Fibroblast of villous mesenchyme (primary cell): ENCODE results near the gene KRTAP16-1. TPM values are rescaled to one million over a fixed set of nuclear protein-coding genes. Genes with fewer than 3 reads are reported as not detected.
A peak's percentile ranks its signal among the peaks of the same experiment; 100 is the strongest.
"Not testable (repeated sequence)": the region's sequence is repeated elsewhere in the genome, so short reads cannot be mapped to it uniquely, and the experiment has no call there.

Experiments used
- DNase-seq: peaks from one replicate; pipeline ENCODE4 v3.0.0-alpha.2; 2010; ENCODE audit warnings: low read depth
- H3K4me3 ChIP-seq: 2 replicates; pipeline ENCODE4 v1.5.1; 2011; ENCODE audit warnings: low read depth, mild to moderate bottlenecking, low read length
- total RNA-seq: library from RNA; depleted of rRNA; stranded (reverse); fragments of >200 nt; gene quantifications from 2 replicates; pipeline ENCODE4 v1.2.3, GENCODE V29; 2012
- TF ChIP-seq, protein P1 (sequence below): IDR thresholded peaks from 2 replicates; pipeline ENCODE4 v1.5.1; 2012; ENCODE audit warnings: low read depth, mild to moderate bottlenecking, low read length; ENCODE audit not compliant: insufficient read depth

The KRTAP16-1 gene, protein sequence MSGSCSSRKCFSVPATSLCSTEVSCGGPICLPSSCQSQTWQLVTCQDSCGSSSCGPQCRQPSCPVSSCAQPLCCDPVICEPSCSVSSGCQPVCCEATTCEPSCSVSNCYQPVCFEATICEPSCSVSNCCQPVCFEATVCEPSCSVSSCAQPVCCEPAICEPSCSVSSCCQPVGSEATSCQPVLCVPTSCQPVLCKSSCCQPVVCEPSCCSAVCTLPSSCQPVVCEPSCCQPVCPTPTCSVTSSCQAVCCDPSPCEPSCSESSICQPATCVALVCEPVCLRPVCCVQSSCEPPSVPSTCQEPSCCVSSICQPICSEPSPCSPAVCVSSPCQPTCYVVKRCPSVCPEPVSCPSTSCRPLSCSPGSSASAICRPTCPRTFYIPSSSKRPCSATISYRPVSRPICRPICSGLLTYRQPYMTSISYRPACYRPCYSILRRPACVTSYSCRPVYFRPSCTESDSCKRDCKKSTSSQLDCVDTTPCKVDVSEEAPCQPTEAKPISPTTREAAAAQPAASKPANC
- not detected in 2 replicates for total RNA-seq

DNA sequence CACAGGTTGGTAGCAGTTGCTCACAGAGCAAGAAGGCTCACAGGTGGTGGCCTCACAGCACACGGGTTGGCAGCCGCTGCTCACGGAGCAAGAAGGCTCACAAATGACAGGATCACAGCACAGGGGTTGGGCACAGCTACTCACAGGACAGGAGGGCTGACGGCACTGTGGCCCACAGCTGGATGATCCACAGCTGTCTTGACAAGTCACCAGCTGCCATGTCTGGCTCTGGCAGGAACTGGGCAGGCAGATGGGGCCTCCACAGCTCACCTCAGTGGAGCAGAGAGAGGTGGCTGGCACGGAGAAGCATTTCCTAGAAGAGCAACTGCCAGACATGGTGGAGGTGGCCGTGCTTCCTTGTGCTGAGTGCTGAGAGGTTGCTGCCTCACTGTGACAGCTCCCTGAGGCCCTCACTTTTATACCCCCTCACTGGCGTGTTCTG lies at the start of gene KRTAP16-1:
Gene KRTAP16-1, minus strand, starts transcription at position 392 of the 442 bp plus-strand sequence. Its CDS starts 56 bp downstream, at position 336.
- no peak within 1 kb of the TSS for H3K4me3 ChIP-seq
- DNase-seq = no peak
- TF ChIP-seq, protein P1, sequence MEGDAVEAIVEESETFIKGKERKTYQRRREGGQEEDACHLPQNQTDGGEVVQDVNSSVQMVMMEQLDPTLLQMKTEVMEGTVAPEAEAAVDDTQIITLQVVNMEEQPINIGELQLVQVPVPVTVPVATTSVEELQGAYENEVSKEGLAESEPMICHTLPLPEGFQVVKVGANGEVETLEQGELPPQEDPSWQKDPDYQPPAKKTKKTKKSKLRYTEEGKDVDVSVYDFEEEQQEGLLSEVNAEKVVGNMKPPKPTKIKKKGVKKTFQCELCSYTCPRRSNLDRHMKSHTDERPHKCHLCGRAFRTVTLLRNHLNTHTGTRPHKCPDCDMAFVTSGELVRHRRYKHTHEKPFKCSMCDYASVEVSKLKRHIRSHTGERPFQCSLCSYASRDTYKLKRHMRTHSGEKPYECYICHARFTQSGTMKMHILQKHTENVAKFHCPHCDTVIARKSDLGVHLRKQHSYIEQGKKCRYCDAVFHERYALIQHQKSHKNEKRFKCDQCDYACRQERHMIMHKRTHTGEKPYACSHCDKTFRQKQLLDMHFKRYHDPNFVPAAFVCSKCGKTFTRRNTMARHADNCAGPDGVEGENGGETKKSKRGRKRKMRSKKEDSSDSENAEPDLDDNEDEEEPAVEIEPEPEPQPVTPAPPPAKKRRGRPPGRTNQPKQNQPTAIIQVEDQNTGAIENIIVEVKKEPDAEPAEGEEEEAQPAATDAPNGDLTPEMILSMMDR = no peak

DNA sequence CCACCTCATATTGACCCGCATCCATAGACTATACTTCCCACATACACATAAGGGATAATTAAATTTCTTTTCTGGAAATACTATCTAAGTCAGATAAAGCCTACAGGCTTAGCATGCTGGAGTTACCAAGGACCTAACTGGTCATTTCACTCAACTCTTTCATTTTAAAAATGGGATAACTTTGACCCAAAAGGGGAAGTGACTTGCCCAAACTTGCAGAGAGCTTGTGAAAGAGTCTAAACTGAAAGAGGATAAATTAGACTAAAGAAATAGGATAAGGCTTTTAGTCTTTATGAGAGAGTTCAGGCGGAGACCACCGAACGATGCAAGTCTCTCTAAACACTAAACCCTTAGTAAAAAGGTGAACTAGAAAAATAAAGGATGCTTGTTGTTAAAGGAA lies 45.4 kb upstream of the KRTAP16-1 start:
- TF ChIP-seq, protein P1 = no peak
- H3K4me3 ChIP-seq = no peak overlapping the region
- DNase-seq = no peak

DNA sequence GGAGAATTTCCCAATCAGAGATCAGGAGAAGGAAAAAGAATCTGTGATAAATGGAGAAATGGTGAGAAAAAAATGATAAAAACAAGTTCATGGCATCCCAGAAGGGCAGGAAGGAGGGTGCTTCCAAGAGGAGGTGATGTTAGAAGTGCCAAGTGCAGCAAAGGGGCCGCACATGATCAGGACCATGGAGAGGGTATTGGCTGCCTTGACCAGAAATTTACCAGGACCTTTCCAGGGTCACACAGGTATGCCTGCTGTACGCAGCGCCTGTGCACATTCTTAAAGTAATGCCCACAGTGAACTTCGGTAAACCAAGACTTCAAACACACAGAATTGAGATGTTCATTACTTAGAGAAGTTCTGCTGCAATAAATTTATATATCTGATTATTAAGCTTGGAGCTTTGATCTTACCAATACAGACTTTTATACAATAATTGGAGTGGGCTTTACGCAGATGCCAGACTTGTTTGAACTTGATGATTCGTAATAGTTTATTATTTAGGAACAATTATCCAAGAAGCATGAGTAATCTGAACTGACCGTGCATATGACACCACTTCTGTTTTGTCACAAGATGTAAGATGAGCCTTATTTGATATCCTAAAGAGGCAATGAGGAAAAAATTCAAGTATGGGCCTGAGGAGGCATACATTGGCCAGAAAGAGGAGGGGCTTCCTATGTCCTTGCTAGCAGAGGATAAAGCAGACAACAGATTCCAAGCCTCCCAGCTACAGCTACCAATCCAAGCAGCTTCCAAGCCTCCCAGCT lies 43.7 kb upstream of the KRTAP16-1 start:
- peak; percentile 8 for DNase-seq
- H3K4me3 ChIP-seq = no peak overlapping the region
- TF ChIP-seq, protein P1 = no peak

DNA sequence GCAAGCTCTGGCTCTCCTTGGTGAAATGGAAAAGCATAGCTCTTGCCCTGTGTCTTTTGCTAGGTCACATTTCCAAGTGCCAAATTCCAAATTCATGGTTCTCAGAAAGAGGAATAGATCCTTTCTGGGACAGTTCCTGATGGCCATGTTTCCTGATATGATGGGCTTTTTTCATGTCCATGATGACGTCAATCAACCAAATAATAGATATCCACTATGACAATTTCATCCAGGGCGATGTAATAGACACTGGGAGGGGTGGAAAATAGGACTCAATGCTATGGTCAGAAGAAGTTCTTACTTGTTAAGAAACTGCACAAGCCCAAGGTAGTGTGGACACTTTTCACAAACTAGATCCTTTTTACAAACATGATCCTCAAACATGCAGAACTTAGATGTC lies 42.1 kb upstream of the KRTAP16-1 start:
- H3K4me3 ChIP-seq = no peak overlapping the region
- DNase-seq = no peak
- TF ChIP-seq, protein P1 = no peak

DNA sequence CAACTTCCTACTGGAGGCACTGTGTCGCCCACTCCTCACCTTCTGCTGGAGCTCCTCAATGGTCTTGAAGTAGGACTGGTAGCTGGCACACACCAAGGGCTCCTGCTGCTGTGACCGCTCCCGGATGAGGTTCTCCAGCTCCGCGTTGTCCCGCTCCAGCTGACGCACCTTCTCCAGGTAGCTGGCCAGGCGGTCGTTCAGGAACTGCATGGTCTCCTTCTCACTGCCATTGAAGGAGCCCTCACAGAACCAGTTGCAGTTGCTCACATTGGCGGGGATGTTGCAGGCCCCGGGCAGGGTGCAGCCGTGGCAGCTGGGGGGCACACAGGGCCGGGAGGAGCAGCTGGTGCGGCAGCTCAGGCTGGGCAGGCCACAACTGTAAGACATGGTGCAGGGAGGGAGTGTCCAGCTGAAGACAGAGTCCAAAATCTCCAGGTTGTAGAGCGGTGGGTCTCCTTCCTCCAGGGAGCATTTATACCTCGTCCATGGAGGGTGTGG lies 41.3 kb upstream of the KRTAP16-1 start, which contains the start of gene KRT33A:
Gene KRT33A, minus strand, starts transcription at position 448 of the 498 bp plus-strand sequence. Its CDS starts 61 bp downstream, at position 387.
- not testable (repeated sequence) for DNase-seq, H3K4me3 ChIP-seq

DNA sequence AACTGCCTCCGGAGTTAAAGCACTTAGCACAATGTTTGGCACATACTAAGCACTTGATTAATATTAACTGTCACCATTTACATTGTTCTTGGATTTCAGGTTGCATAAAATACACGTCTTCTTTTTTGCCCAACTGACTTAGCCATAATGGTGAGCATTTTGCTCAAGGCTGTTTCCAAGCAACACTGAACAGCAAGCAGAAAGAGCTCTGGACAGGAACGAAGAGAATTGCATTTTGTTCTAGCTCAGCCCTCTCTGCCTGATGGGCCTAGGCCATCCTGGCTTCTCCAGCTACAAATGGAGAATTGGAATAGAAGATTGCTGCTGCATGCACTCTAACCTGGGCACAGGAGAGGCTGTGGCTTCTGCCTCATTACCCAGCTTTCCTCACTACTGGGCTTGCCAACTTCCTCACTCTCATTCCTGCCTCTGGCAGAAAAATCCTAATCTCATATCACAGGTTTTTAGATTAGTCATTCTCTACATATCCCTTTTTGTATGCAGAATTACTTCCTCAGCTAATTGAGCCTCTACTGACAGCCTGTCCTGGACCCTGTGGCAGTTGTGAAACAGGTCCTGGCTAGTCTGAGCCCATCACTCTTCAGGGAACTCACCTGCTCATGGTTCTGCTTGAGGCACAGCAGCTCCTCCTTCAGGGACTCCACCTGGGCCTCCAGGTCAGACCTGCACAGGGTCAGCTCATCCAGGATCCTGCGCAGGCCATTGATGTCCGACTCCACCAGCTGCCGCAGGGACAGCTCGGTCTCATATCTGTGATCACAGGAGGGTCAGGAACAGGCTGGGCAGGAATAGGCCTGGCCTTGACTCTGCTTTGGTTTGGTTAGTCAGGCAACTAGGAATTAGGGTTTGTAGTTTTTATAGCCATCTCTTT lies 39.0 kb upstream of the KRTAP16-1 start:
- H3K4me3 ChIP-seq = no peak overlapping the region
- DNase-seq = no peak
- TF ChIP-seq, protein P1 = no peak

DNA sequence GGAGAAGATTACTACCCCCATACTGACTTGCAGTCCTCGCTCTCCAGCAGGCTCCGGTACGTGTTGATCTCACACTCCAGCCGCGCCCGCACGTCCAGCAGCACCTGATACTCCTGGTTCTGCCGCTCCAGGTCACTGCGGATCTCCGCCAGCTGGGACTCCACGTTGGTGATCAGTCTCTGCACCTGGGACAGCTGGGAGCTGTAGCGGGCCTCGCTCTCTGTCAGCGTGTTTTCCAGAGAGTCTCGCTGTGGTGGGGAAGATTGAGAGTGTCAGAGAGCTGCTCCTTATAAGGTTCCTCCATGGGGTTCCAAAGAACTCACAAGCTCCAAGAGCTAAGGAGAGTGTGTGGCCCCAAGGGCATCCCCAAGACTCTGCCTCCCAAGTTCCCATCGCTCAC lies 37.3 kb upstream of the KRTAP16-1 start:
- H3K4me3 ChIP-seq, DNase-seq: not testable (repeated sequence)
